AG04450 (cell line): Measurements from ENCODE around the gene TMEM53. TPM values are rescaled to one million over a fixed set of nuclear protein-coding genes. Genes with fewer than 3 reads are reported as not detected.

Experiments
- CTCF ChIA-PET: fragments of 300-600, 350-600 bp; formaldehyde crosslinking; extraction: SDS; loops from one replicate; lab custom pipeline; 2022; ENCODE audit warnings: antibody characterized with exemption, inconsistent platforms; lab: Charles Lee
- POLR2A ChIA-PET: fragments of 350-600 bp; formaldehyde crosslinking; extraction: SDS; loops from one replicate; lab custom pipeline; 2021; ENCODE audit warnings: antibody characterized with exemption, inconsistent platforms; lab: Yijun Ruan, JAX
- DNase-seq: peaks from one replicate; pipeline ENCODE4 v3.0.0-alpha.2; 2011; ENCODE audit warnings: low read depth, low spot score
- H3K27ac ChIP-seq: one replicate; pipeline ENCODE4 v1.5.1; 2012; ENCODE audit warnings: low read depth, low read length, control low read depth
- H3K27me3 ChIP-seq: one replicate; pipeline ENCODE4 v1.6.0; 2012; ENCODE audit warnings: low read length; ENCODE audit not compliant: control insufficient read depth, insufficient read depth
- H3K4me3 ChIP-seq: 2 replicates; pipeline ENCODE4 v1.5.1; 2011; ENCODE audit warnings: mild to moderate bottlenecking, low read depth, low read length, control low read depth
- H3K9me3 ChIP-seq: 2 replicates; pipeline ENCODE4 v1.5.1; 2012; ENCODE audit warnings: low read length; ENCODE audit not compliant: control insufficient read depth, insufficient read depth
- polyA plus RNA-seq: library from polyadenylated mRNA; depleted of rRNA; stranded (reverse); fragments of >200 nt; gene quantifications from 2 replicates; pipeline ENCODE4 v1.2.3, GENCODE V29; 2011
- TF ChIP-seq, protein P1 (sequence below): IDR thresholded peaks from 2 replicates; pipeline ENCODE4 v1.5.1; 2011; ENCODE audit warnings: low read depth, low read length, control low read depth, inconsistent platforms

TMEM53 gene
- polyA plus RNA-seq, 1 experiment: 4.4 TPM

DNA sequence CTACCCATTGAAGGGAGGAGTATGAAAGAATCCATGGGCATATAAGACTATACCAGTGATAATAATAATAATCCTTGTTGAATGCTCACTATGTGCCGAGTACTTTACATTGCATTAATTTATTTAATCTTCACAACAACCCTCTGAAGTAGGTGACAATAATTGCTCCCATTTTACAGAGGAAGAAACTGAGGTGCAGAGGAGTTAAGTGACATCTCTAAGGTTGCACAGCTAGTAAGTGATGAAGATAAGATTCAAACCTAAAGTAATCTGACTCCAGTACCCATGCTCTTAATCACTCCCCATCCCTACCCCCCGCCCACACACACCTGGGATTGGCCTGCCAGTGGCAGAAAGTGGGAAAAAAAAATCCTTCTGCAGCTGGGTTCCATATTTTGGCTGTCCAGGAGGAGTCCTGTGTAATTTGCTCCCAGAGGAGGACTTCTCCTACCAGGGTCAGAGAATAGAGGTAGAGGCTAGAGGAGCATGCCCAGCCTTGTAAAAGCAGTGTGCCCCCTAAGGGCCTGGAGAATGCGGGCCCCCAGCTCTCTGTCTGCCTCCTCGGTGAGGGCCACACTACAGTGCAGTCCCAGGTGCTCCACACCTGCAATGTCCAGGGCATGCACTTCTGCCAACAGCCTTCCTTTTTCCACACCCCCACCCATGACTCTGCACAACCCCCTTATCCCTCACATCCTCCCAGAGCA lies 57.8 kb downstream of the TMEM53 start:
- ChIA-PET CTCF (interaction anchor here (1.5 to 3.5 kb wide), 3 partner anchors 13 to 36 kb away, joined by 4 to 27 read pairs (median 6); no protein-coding TSS in a partner anchor), POLR2A (interaction anchor here (1.1 to 1.2 kb wide), 2 partner anchors 30 to 32 kb away, joined by 3 to 5 read pairs; no protein-coding TSS in a partner anchor)
- no peaks in the 10 kb centered on the region; the same call in 1 of the 2 replicates for H3K9me3 ChIP-seq
- peak overlapping the region; percentile 42 for H3K4me3 ChIP-seq
- TF ChIP-seq, protein P1, sequence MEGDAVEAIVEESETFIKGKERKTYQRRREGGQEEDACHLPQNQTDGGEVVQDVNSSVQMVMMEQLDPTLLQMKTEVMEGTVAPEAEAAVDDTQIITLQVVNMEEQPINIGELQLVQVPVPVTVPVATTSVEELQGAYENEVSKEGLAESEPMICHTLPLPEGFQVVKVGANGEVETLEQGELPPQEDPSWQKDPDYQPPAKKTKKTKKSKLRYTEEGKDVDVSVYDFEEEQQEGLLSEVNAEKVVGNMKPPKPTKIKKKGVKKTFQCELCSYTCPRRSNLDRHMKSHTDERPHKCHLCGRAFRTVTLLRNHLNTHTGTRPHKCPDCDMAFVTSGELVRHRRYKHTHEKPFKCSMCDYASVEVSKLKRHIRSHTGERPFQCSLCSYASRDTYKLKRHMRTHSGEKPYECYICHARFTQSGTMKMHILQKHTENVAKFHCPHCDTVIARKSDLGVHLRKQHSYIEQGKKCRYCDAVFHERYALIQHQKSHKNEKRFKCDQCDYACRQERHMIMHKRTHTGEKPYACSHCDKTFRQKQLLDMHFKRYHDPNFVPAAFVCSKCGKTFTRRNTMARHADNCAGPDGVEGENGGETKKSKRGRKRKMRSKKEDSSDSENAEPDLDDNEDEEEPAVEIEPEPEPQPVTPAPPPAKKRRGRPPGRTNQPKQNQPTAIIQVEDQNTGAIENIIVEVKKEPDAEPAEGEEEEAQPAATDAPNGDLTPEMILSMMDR: no peak
- no peak overlapping the region for H3K27ac ChIP-seq
- H3K27me3 ChIP-seq: peaks cover 15% of the 10 kb centered on the region
- DNase-seq: no peak

DNA sequence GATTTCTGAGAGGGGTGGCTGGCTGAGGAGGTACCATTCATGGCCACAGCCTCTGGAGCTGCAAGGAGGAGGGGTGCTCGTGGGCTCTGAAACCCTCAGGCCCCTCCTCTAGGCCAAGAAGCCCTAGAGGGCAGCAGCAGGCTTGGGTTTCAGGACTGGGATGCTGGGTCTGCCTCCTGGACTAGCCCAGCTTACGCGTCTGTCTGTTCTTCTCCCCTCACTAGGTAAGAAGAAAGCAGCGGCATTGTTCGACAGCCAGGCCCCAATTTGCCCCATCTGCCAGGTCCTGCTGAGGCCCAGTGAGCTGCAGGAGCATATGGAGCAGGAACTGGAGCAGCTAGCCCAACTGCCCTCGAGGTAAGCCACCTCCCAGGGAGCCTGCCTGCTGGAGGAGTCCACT lies 60.3 kb downstream of the TMEM53 start:
- no peak overlapping the region for H3K4me3 ChIP-seq
- no peak overlapping the region for H3K27ac ChIP-seq
- H3K9me3 ChIP-seq: no peaks in the 10 kb centered on the region; the same call in 1 of the 2 replicates
- TF ChIP-seq, protein P1: no peak
- CTCF ChIA-PET: interaction anchor here (3.5 kb wide), 1 partner anchor 38 kb away, joined by 27 read pairs; no protein-coding TSS in a partner anchor
- DNase-seq: no peak
- peaks cover 19% of the 10 kb centered on the region for H3K27me3 ChIP-seq
- POLR2A ChIA-PET: no interaction called here

DNA sequence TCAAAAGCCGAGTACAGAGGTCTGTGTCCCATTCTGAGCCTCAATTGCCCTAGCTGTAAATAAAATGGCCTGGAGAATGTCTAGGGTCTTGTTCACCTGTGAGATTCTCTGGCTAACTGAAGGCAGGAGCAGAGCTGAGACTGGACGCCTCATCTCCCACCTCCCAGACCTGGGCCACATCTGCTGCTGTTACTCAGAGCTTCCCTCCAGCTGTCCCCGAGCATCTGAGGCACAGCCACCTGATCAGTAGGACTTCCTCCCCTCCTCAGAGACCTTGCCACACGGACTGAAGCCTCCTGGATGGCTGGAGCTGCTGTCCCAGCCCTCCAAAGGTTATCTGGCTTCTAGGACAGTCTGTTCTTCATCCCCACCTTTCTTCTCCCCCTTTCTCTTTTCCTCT lies 62.4 kb downstream of the TMEM53 start:
- no peak overlapping the region for H3K4me3 ChIP-seq
- H3K27ac ChIP-seq: no peak overlapping the region
- peaks cover 22% of the 10 kb centered on the region for H3K27me3 ChIP-seq
- ChIA-PET POLR2A (no interaction called here), CTCF (interaction anchor here (6.7 kb wide), 1 partner anchor 37 kb away, joined by 221 read pairs; no protein-coding TSS in a partner anchor)
- TF ChIP-seq, protein P1: no peak
- no peaks in the 10 kb centered on the region; the same call in 1 of the 2 replicates for H3K9me3 ChIP-seq
- no peak for DNase-seq

DNA sequence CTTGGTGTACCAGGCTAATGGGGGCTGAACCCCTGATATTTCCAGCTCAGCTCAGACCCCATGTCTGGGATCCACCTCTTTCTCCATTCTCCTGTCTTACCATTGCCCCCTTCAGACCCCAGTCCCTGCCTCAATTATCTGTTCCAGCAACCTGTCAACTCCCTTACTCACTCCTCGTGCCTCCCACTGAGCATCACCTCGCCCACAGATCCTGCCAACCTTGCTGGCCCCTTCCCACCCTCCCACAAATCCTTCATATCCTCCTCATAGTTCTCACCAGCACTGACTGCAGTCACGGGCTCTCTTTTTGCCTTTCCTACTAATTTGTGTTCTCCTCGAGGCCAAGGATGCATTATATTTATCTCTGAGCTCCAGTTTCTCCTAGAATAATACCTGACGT lies 62.9 kb downstream of the TMEM53 start:
- no peaks in the 10 kb centered on the region; the same call in 1 of the 2 replicates for H3K9me3 ChIP-seq
- no peak overlapping the region for H3K4me3 ChIP-seq
- CTCF ChIA-PET: interaction anchor here (6.7 kb wide), 1 partner anchor 38 kb away, joined by 221 read pairs; no protein-coding TSS in a partner anchor
- POLR2A ChIA-PET: no interaction called here
- no peak for DNase-seq
- H3K27me3 ChIP-seq: peaks cover 19% of the 10 kb centered on the region
- TF ChIP-seq, protein P1: no peak
- no peak overlapping the region for H3K27ac ChIP-seq
